H1 (cell line): ENCODE results near the gene LHPP.

Experiments used
- CTCF ChIP-seq, 3 experiments: IDR thresholded peaks; 1 replicate in 2 of 3; 2 replicates in 1 of 3; pipeline versions ENCODE4 v1.5.1 to v1.6.1; 2011; ENCODE audit warnings: low read length in 3 of 3, mild to moderate bottlenecking in 3 of 3, inconsistent platforms in 2 of 3, low read depth in 1 of 3, moderate library complexity in 1 of 3; ENCODE audit not compliant: insufficient read depth in 1 of 3; ENCODE audit errors: control extremely low read depth in 1 of 3
- E2F6 ChIP-seq: IDR thresholded peaks from 2 replicates; pipeline ENCODE4 v1.6.1; 2012; ENCODE audit warnings: inconsistent platforms
- EZH2 ChIP-seq: fragments of 200-600 bp; sonication (generic); IDR thresholded peaks from 2 replicates; pipeline ENCODE4 v1.7.1; 2012; ENCODE audit warnings: low read depth, mild to moderate bottlenecking, moderate library complexity, low read length, inconsistent platforms; ENCODE audit not compliant: severe bottlenecking
- GABPA ChIP-seq: IDR thresholded peaks from 2 replicates; pipeline ENCODE4 v1.6.1; 2011; ENCODE audit warnings: mild to moderate bottlenecking, low read length, moderate library complexity, borderline replicate concordance; ENCODE audit not compliant: insufficient read depth
- KDM4A ChIP-seq: IDR thresholded peaks from one replicate; pipeline ENCODE4 v1.7.1; 2012; ENCODE audit warnings: low read depth, mild to moderate bottlenecking, moderate library complexity, low read length, inconsistent platforms; ENCODE audit not compliant: severe bottlenecking
- KDM5A ChIP-seq: fragments of 200-600 bp; IDR thresholded peaks from 2 replicates; pipeline ENCODE4 v1.7.1; 2012; ENCODE audit warnings: mild to moderate bottlenecking, low read length, inconsistent platforms, mixed read lengths
- SIN3A ChIP-seq, 2 experiments: IDR thresholded peaks in 1 of 2; conservative IDR thresholded peaks in 1 of 2; 2 replicates each; pipeline ENCODE4 v1.6.1; 2011 to 2012; ENCODE audit warnings: low read length in 2 of 2, improper control_type of control experiment in 1 of 2, low read depth in 1 of 2, mild to moderate bottlenecking in 1 of 2

- TF ChIP-seq CTCF (IDR thresholded peaks at IDR 0.05; ENCODE audit: control extremely low read depth in 1 of 3, insufficient read depth in 1 of 3, low read depth in 1 of 3, low read length in 3 of 3) (no peak), GABPA (no peak), KDM4A (no peak), E2F6 (no peak), EZH2 (no peak), KDM5A (no peak), SIN3A (conservative IDR thresholded peaks at IDR 0.05 in 1 of 2, IDR thresholded peaks at IDR 0.05 in 1 of 2; ENCODE audit: low read depth in 1 of 2, low read length in 2 of 2) (no peak)
These were observed 29.5 kb downstream of the LHPP start for GRCh38 chr10:124491105-124491504.
